ENCODE data around the gene CISD3.

DNA sequence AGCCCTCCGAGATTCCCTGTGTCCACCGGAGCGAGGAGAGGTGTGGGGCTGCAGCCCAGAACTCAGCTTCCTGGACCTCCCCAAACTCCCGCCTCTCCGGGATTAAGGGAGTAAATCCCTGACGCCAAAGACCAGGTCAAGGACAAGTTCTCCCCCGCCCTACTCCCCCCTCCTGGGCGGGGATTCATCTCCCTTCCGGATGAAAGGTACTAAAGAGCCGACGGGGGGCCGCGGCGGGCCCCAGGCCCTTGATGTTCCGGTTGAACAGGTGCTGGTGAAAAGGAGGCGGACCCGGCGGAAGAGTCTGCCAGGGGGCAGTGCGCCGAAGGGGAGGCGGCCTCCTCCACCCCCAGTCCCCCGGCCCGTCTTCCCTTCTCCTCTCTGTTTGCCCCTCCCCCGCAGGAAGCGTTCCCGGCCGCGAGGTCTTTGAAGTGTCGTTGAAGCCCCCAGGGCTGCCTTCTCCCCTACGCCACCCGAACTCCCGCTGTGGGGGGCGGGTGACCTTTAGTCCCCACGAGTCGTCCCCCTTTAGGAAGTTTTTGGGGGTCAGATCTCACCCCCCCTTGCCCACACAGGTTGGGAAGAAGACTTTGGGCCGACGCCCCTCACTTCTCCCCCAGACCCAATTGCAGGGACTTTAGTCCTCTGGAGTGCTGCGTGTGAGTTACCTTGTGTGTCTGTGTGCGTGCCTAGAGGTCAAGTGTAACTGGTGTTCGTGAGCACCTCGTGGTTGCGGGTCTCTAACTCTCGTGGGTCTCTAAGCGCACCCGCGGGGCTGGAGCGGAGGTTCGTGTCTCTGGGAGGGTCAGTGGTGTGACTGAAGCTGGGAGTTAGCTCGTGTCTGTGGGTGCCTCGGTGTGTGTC lies 26.2 kb upstream of the CISD3 start:
- TF ChIP-seq, protein P1, sequence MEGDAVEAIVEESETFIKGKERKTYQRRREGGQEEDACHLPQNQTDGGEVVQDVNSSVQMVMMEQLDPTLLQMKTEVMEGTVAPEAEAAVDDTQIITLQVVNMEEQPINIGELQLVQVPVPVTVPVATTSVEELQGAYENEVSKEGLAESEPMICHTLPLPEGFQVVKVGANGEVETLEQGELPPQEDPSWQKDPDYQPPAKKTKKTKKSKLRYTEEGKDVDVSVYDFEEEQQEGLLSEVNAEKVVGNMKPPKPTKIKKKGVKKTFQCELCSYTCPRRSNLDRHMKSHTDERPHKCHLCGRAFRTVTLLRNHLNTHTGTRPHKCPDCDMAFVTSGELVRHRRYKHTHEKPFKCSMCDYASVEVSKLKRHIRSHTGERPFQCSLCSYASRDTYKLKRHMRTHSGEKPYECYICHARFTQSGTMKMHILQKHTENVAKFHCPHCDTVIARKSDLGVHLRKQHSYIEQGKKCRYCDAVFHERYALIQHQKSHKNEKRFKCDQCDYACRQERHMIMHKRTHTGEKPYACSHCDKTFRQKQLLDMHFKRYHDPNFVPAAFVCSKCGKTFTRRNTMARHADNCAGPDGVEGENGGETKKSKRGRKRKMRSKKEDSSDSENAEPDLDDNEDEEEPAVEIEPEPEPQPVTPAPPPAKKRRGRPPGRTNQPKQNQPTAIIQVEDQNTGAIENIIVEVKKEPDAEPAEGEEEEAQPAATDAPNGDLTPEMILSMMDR (IDR thresholded peaks at IDR 0.05), result no peak
- TF ChIP-seq POLR2A (IDR thresholded peaks at IDR 0.05), result peak in 1 of 2 donors; percentile 25
